Endothelial cell (in vitro differentiated cells): ENCODE data around the gene HOPX. TPM values are rescaled to one million over a fixed set of nuclear protein-coding genes. Genes with fewer than 3 reads are reported as not detected.

Experiments
- DNase-seq: peaks from one replicate; pipeline ENCODE4 v3.0.0; 2021; ENCODE audit warnings: low spot score
- H3K27ac Mint-ChIP-seq: one replicate; pipeline ENCODE4 v1.8.0; 2021; ENCODE audit warnings: mixed read lengths, inconsistent platforms; ENCODE audit not compliant: unreplicated experiment
- H3K27me3 Mint-ChIP-seq: one replicate; pipeline ENCODE4 v1.8.0; 2021; ENCODE audit warnings: mild to moderate bottlenecking, moderate library complexity, mixed read lengths, inconsistent platforms; ENCODE audit not compliant: unreplicated experiment
- H3K36me3 Mint-ChIP-seq: one replicate; pipeline ENCODE4 v1.8.0; 2021; ENCODE audit warnings: mild to moderate bottlenecking, low read depth, mixed read lengths, inconsistent platforms; ENCODE audit not compliant: unreplicated experiment
- H3K4me1 Mint-ChIP-seq: one replicate; pipeline ENCODE4 v1.8.0; 2021; ENCODE audit warnings: mild to moderate bottlenecking, mixed read lengths, inconsistent platforms; ENCODE audit not compliant: unreplicated experiment
- H3K4me3 Mint-ChIP-seq: one replicate; pipeline ENCODE4 v1.8.0; 2021; ENCODE audit warnings: mild to moderate bottlenecking, mixed read lengths, inconsistent platforms; ENCODE audit not compliant: unreplicated experiment
- H3K9me3 Mint-ChIP-seq: one replicate; pipeline ENCODE4 v1.8.0; 2021; ENCODE audit warnings: mixed read lengths, inconsistent platforms; ENCODE audit not compliant: unreplicated experiment
- total RNA-seq: library from RNA; stranded (reverse); fragmentation: NEBNext Ultra II Directional; extraction: Animal tissue kit (Norgen Biotek cat#: 25700); gene quantifications from one replicate; pipeline ENCODE4 v1.2.1, GENCODE V29; 2021; ENCODE audit not compliant: unreplicated experiment
- TF ChIP-seq, protein P1 (sequence below): fragments of 200-600 bp; sonication (generic); IDR thresholded peaks from one replicate; pipeline ENCODE4 v1.5.0; 2021; ENCODE audit warnings: antibody characterized with exemption; ENCODE audit not compliant: unreplicated experiment

Gene HOPX
- total RNA-seq, 1 donor from 2014 or later = 4.2 TPM

DNA sequence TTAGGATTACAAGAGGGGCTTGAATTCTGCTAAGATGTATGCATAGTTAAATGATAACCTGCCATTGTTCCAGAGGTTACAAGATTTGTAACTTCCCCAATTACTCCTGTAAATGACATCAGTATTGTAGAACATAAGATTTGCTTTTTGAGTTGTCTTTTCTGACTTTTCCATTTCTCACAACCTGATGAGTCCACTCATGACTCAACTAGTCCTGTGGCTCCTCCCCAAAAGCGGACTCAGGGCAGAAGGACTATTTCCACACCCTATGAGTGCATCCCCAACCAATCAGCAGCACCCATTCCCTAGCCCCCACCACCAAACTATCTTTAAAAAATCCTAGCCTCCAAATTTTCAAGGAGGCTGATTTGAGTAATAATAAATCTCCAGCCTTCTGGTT lies 54.7 kb downstream of the HOPX start:
- Mint-ChIP-seq H3K27me3 (peaks cover 2% of the 10 kb centered on the region), H3K36me3 (peaks cover 13% of the 10 kb centered on the region), H3K9me3 (peaks cover 10% of the 10 kb centered on the region), H3K27ac (no peak overlapping the region), H3K4me3 (no peak overlapping the region), H3K4me1 (no peaks in the 10 kb centered on the region)
- DNase-seq = no peak
- TF ChIP-seq, protein P1, sequence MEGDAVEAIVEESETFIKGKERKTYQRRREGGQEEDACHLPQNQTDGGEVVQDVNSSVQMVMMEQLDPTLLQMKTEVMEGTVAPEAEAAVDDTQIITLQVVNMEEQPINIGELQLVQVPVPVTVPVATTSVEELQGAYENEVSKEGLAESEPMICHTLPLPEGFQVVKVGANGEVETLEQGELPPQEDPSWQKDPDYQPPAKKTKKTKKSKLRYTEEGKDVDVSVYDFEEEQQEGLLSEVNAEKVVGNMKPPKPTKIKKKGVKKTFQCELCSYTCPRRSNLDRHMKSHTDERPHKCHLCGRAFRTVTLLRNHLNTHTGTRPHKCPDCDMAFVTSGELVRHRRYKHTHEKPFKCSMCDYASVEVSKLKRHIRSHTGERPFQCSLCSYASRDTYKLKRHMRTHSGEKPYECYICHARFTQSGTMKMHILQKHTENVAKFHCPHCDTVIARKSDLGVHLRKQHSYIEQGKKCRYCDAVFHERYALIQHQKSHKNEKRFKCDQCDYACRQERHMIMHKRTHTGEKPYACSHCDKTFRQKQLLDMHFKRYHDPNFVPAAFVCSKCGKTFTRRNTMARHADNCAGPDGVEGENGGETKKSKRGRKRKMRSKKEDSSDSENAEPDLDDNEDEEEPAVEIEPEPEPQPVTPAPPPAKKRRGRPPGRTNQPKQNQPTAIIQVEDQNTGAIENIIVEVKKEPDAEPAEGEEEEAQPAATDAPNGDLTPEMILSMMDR = no peak

DNA sequence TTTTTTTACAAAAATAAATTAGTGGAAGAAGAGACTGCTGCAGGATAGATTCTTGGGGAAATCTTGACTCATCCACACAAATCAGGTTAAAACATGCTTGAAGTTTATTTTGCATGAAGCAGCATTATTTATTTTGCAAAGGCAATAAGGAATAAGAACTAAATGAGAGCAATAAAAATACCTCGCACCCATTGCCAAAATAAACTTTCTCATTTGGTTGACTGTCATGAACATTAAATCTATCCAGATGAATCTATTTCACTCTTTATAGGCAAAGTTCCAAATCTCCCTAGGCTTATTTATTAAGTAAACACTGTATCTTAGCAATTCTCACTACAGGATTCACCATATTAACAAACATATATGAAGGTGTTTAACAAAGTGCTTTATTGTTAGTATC lies 58.9 kb downstream of the HOPX start:
- H3K27ac Mint-ChIP-seq = no peak overlapping the region
- TF ChIP-seq, protein P1 = no peak
- no peak overlapping the region for H3K4me3 Mint-ChIP-seq
- no peak for DNase-seq
- peaks cover 17% of the 10 kb centered on the region for H3K4me1 Mint-ChIP-seq
- H3K9me3 Mint-ChIP-seq = peaks cover 10% of the 10 kb centered on the region
- H3K27me3 Mint-ChIP-seq = no peaks in the 10 kb centered on the region
- H3K36me3 Mint-ChIP-seq = peaks cover 20% of the 10 kb centered on the region

DNA sequence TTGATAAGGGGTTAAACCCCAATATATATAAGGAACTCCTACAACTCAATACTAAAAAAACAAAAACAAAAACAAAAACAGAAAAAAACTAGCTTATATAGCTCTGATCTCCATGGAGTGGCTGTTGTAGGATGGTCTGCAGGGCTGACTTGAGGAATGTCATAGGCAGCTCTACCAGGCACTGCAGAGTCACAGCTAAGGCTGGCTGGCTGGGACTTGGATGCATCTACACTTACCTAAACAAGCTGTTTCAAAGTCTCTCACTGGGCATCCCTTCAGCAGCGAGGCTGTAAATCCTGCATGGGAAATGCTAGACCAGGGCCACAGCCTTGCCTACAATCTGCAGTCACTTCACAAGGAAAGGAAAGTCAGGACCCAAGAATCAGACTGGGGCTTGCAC lies 61.3 kb downstream of the HOPX start:
- peaks cover 15% of the 10 kb centered on the region for H3K36me3 Mint-ChIP-seq
- no peaks in the 10 kb centered on the region for H3K9me3 Mint-ChIP-seq
- H3K27me3 Mint-ChIP-seq = no peaks in the 10 kb centered on the region
- no peak for DNase-seq
- H3K27ac Mint-ChIP-seq = no peak overlapping the region
- H3K4me1 Mint-ChIP-seq = peaks cover 17% of the 10 kb centered on the region
- H3K4me3 Mint-ChIP-seq = no peak overlapping the region
- TF ChIP-seq, protein P1 = no peak

GRCh38 chr4:56619160-56619559 lies 61.9 kb downstream of the HOPX start:
- peaks cover 14% of the 10 kb centered on the region for H3K36me3 Mint-ChIP-seq
- H3K27ac Mint-ChIP-seq = peak overlapping the region; percentile 53
- H3K27me3 Mint-ChIP-seq = no peaks in the 10 kb centered on the region
- no peak for DNase-seq
- TF ChIP-seq, protein P1 = no peak
- H3K9me3 Mint-ChIP-seq = no peaks in the 10 kb centered on the region
- H3K4me3 Mint-ChIP-seq = no peak overlapping the region
- peaks cover 17% of the 10 kb centered on the region for H3K4me1 Mint-ChIP-seq

DNA sequence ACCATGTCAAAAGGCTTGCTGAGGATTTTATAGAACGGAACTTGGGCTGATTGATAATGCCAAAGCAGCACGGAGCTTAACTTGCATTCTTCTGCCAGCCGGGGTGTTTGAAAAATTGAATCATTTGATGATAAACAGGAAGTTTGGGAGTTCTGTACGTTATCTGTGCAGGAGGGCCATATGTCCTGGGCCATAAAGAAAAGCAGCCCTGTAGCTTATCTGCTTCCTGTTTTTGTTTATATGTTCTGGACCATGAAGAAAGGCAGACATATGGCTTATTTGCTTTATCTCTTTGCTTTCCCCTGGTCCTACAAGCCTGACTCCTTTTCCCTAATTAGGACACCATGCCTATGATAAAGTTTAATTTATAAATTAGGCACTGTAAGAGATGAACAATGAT lies 62.4 kb downstream of the HOPX start:
- no peak overlapping the region for H3K4me3 Mint-ChIP-seq
- H3K4me1 Mint-ChIP-seq = peaks cover 17% of the 10 kb centered on the region
- H3K27me3 Mint-ChIP-seq = no peaks in the 10 kb centered on the region
- DNase-seq = no peak
- TF ChIP-seq, protein P1 = no peak
- H3K36me3 Mint-ChIP-seq = peaks cover 10% of the 10 kb centered on the region
- H3K27ac Mint-ChIP-seq = peak overlapping the region; percentile 57
- H3K9me3 Mint-ChIP-seq = no peaks in the 10 kb centered on the region
